IMR-90 (cell line): ENCODE data around the gene HMG20A. TPM values are rescaled to one million over a fixed set of nuclear protein-coding genes. Genes with fewer than 3 reads are reported as not detected.
A peak's percentile ranks its signal among the peaks of the same experiment; 100 is the strongest.

Experiments
- ATAC-seq: fragments of 200-7000 bp; cut with Tn5 transposase; 2 replicates; pipeline ENCODE4 v1.9.1; 2020; ENCODE audit warnings: low read depth, mild to moderate bottlenecking, moderate library complexity
- BruUV-seq: library from RNA; stranded (reverse); fragments of 400-500 nt; replicated peaks from 2 replicates; lab custom pipeline; 2021; lab: Mats Ljungman, UMichigan
- CTCF ChIA-PET: fragments of 300-600 bp; formaldehyde crosslinking; extraction: SDS; loops from one replicate; lab custom pipeline; 2021; ENCODE audit warnings: antibody characterized with exemption; lab: Yijun Ruan, JAX
- POLR2A ChIA-PET: fragments of 300-600 bp; sonication (Branson Sonifier 250); formaldehyde crosslinking; loops from one replicate; lab custom pipeline; 2022; ENCODE audit warnings: antibody characterized with exemption; ENCODE audit not compliant: unreplicated experiment; lab: Charles Lee
- DNase-seq: peaks from one replicate; pipeline ENCODE4 v3.0.0; 2013
- H2AFZ ChIP-seq: replicated peaks from 2 replicates; pipeline ENCODE3; 2013; ENCODE audit warnings: low read length, mild to moderate bottlenecking; ENCODE audit not compliant: poor library complexity
- H2AK5ac ChIP-seq: 2 replicates; pipeline ENCODE4 v1.6.1; 2013; ENCODE audit warnings: low read depth, low read length, inconsistent platforms
- H2AK9ac ChIP-seq: replicated peaks from 2 replicates; pipeline ENCODE3; 2013; ENCODE audit warnings: mild to moderate bottlenecking, low read depth, low read length, moderate library complexity; ENCODE audit not compliant: poor library complexity
- H2BK120ac ChIP-seq: 2 replicates; pipeline ENCODE4 v1.6.1; 2013; ENCODE audit warnings: low read depth, low read length, inconsistent platforms
- H2BK15ac ChIP-seq: 3 replicates; pipeline ENCODE4 v1.6.1; 2013; ENCODE audit warnings: low read depth, low read length, inconsistent platforms
- H2BK20ac ChIP-seq: 2 replicates; pipeline ENCODE4 v1.6.1; 2013; ENCODE audit warnings: low read depth, mild to moderate bottlenecking, inconsistent platforms, low read length, moderate library complexity
- H2BK5ac ChIP-seq: 2 replicates; pipeline ENCODE4 v1.6.1; 2013; ENCODE audit warnings: mild to moderate bottlenecking, low read depth, low read length, inconsistent platforms; ENCODE audit not compliant: poor library complexity, severe bottlenecking
- H3K14ac ChIP-seq: replicated peaks from 2 replicates; pipeline ENCODE4 v1.6.1; 2013; ENCODE audit warnings: low read depth, low read length, inconsistent platforms
- H3K18ac ChIP-seq: 2 replicates; pipeline ENCODE4 v1.6.1; 2013; ENCODE audit warnings: low read depth, low read length, control low read depth
- H3K23ac ChIP-seq: 2 replicates; pipeline ENCODE4 v1.6.1; 2013; ENCODE audit warnings: low read depth, low read length, inconsistent platforms
- H3K27ac ChIP-seq: 2 replicates; pipeline ENCODE4 v1.5.1; 2013; ENCODE audit warnings: mild to moderate bottlenecking, control low read depth, low read length; ENCODE audit not compliant: insufficient read depth
- H3K27me3 ChIP-seq: 2 replicates; pipeline ENCODE4 v1.6.1; 2013; ENCODE audit warnings: low read length; ENCODE audit not compliant: control insufficient read depth, insufficient read depth
- H3K36me3 ChIP-seq: 2 replicates; pipeline ENCODE4 v1.6.1; 2013; ENCODE audit warnings: low read length, mixed read lengths; ENCODE audit not compliant: control insufficient read depth, insufficient read depth
- H3K4ac ChIP-seq: 2 replicates; pipeline ENCODE4 v1.6.1; 2013; ENCODE audit warnings: low read depth, low read length, inconsistent platforms
- H3K4me1 ChIP-seq: 2 replicates; pipeline ENCODE4 v1.6.1; 2013; ENCODE audit warnings: low read length, mixed read lengths; ENCODE audit not compliant: control insufficient read depth, insufficient read depth
- H3K4me2 ChIP-seq: 2 replicates; pipeline ENCODE4 v1.6.1; 2013; ENCODE audit warnings: low read depth, mild to moderate bottlenecking, control low read depth, low read length, moderate library complexity
- H3K4me3 ChIP-seq: 2 replicates; pipeline ENCODE4 v1.5.1; 2013; ENCODE audit warnings: low read depth, mild to moderate bottlenecking, control low read depth, low read length, moderate library complexity; ENCODE audit not compliant: insufficient read depth
- H3K56ac ChIP-seq: 2 replicates; pipeline ENCODE4 v1.6.1; 2013; ENCODE audit warnings: low read length, inconsistent platforms; ENCODE audit not compliant: insufficient read depth; ENCODE audit errors: extremely low read depth
- H3K79me1 ChIP-seq, 2 experiments: 2 replicates each; pipeline ENCODE4 v1.6.1; 2013; ENCODE audit warnings: low read length in 2 of 2, inconsistent platforms in 1 of 2, low read depth in 1 of 2
- H3K9ac ChIP-seq: 2 replicates; pipeline ENCODE4 v1.6.1; 2013; ENCODE audit warnings: low read depth, low read length, control low read depth
- H3K9me1 ChIP-seq: 2 replicates; pipeline ENCODE4 v1.6.1; 2013; ENCODE audit warnings: low read length, inconsistent platforms; ENCODE audit not compliant: insufficient read depth
- H3K9me3 ChIP-seq: 2 replicates; pipeline ENCODE4 v1.6.1; 2013; ENCODE audit warnings: low read length; ENCODE audit not compliant: control insufficient read depth, insufficient read depth
- H4K20me1 ChIP-seq: 2 replicates; pipeline ENCODE4 v1.6.1; 2013; ENCODE audit warnings: low read length, inconsistent platforms; ENCODE audit not compliant: insufficient read depth
- H4K5ac ChIP-seq: 2 replicates; pipeline ENCODE4 v1.6.1; 2013; ENCODE audit warnings: mild to moderate bottlenecking, low read depth, low read length, control low read depth
- H4K8ac ChIP-seq, 2 experiments: 2 replicates each; pipeline ENCODE4 v1.6.1; 2013; ENCODE audit warnings: low read depth in 2 of 2, low read length in 2 of 2, control low read depth in 1 of 2, inconsistent platforms in 1 of 2
- H4K91ac ChIP-seq: 2 replicates; pipeline ENCODE4 v1.6.1; 2013; ENCODE audit warnings: low read depth, low read length, inconsistent platforms; ENCODE audit not compliant: insufficient read depth
- BHLHE40 ChIP-seq: fragments of 150-350 bp; IDR thresholded peaks from 2 replicates; pipeline ENCODE4 v1.6.1; 2016; ENCODE audit warnings: mild to moderate bottlenecking, low read depth, low read length
- CEBPB ChIP-seq: IDR thresholded peaks from 2 replicates; pipeline ENCODE4 v1.6.1; 2012; ENCODE audit warnings: low read depth, low read length, improper control_type of control experiment
- CHD1 ChIP-seq: IDR thresholded peaks from 2 replicates; pipeline ENCODE4 v1.6.1; 2012; ENCODE audit warnings: low read depth, low read length, improper control_type of control experiment
- CTCF ChIP-seq: conservative IDR thresholded peaks from 2 replicates; pipeline ENCODE4 v1.5.1; 2012; ENCODE audit warnings: mild to moderate bottlenecking, low read depth, low read length, improper control_type of control experiment
- ELK1 ChIP-seq: fragments of 150-350 bp; IDR thresholded peaks from 2 replicates; pipeline ENCODE4 v1.6.1; 2016; ENCODE audit warnings: low read depth, mild to moderate bottlenecking, low read length, moderate library complexity, borderline replicate concordance
- FOS ChIP-seq: fragments of 150-350 bp; IDR thresholded peaks from 2 replicates; pipeline ENCODE4 v1.6.1; 2016; ENCODE audit warnings: low read depth, low read length
- MAFK ChIP-seq: IDR thresholded peaks from 2 replicates; pipeline ENCODE4 v1.6.1; 2012; ENCODE audit warnings: low read depth, low read length, improper control_type of control experiment
- NFE2L2 ChIP-seq: fragments of 150-350 bp; IDR thresholded peaks from 2 replicates; pipeline ENCODE4 v1.6.1; 2016; ENCODE audit warnings: low read depth, mild to moderate bottlenecking, low read length
- POLR2A ChIP-seq: IDR thresholded peaks from 2 replicates; pipeline ENCODE4 v1.6.1; 2012; ENCODE audit warnings: mild to moderate bottlenecking, low read depth, low read length
- RCOR1 ChIP-seq: IDR thresholded peaks from 2 replicates; pipeline ENCODE4 v1.6.1; 2012; ENCODE audit warnings: mild to moderate bottlenecking, low read length, improper control_type of control experiment; ENCODE audit not compliant: insufficient replicate concordance
- RFX5 ChIP-seq: IDR thresholded peaks from 2 replicates; pipeline ENCODE4 v1.8.0; 2012; ENCODE audit warnings: low read depth, mild to moderate bottlenecking, low read length, moderate library complexity
- SMC3 ChIP-seq: fragments of 150-350 bp; IDR thresholded peaks from 2 replicates; pipeline ENCODE4 v1.6.1; 2016; ENCODE audit warnings: low read depth, mild to moderate bottlenecking, antibody characterized with exemption, low read length, moderate library complexity
- USF2 ChIP-seq: fragments of 150-350 bp; IDR thresholded peaks from 2 replicates; pipeline ENCODE4 v1.6.1; 2017; ENCODE audit warnings: mild to moderate bottlenecking, antibody characterized with exemption, low read length, low read depth
- WGBS, 2 experiments: methylation state at CpG; one replicate each; pipeline versions ENCODE4 v1.1.5 to v1.1.7; 2013; ENCODE audit warnings: missing lambda C conversion rate in 2 of 2; ENCODE audit not compliant: insufficient read length in 1 of 2; ENCODE audit errors: extremely low coverage in 2 of 2; 5-methylcytosine and 5-hydroxymethylcytosine counted together
- dilution Hi-C: fragments of 300-500 bp; cut with HindIII; formaldehyde crosslinking; loops from one replicate; pipeline ENCODE4 v1.14.3; 2018; ENCODE audit warnings: low sequenced_read_pairs; ENCODE audit not compliant: unreplicated experiment
- in situ Hi-C: fragments of 300-500 bp; cut with MboI; formaldehyde crosslinking; loops from 3 replicates; pipeline ENCODE4 v1.14.3; 2019; ENCODE audit warnings: low sequenced_read_pairs, inconsistent platforms, mixed read lengths
- intact Hi-C: fragments of 100-400 bp; cut with micrococcal nuclease; formaldehyde crosslinking; loops from 2 replicates; pipeline ENCODE4 v1.10.0; 2022
- polyA plus RNA-seq, 3 experiments: library from polyadenylated mRNA; depleted of rRNA; stranded (reverse); fragments of >200 nt; gene quantifications; 2 replicates each; pipeline ENCODE4 v1.2.3, GENCODE V29; 2012; ENCODE audit warnings: low replicate concordance in 1 of 3
- total RNA-seq: library from RNA; depleted of rRNA; stranded (reverse); fragments of >200 nt; gene quantifications from 2 replicates; pipeline ENCODE4 v1.2.3, GENCODE V29; 2012

Gene HMG20A
- total and polyA plus RNA-seq, 2 of the 4 experiments (the other 2 are of a cell fraction) = 22.3 to 25.3 TPM

- TF ChIP-seq CHD1 (no peak), ELK1 (no peak), CTCF (no peak), FOS (peak; percentile 55), MAFK (0 out of 2 replicates have a peak, but pooled peaks have one; percentile 3), NFE2L2 (no peak), RCOR1 (no peak), POLR2A (no peak), CEBPB (no peak), SMC3 (no peak), BHLHE40 (no peak), RFX5 (no peak), USF2 (no peak)
- no peak overlapping the region for H2AK5ac ChIP-seq
- H3K36me3 ChIP-seq = no peaks in the 10 kb centered on the region
- no peak overlapping the region for H2AFZ ChIP-seq
- H3K4me1 ChIP-seq = 0 out of 2 replicates have a peak, but pooled peaks cover 2% of the 10 kb centered on the region
- dilution Hi-C loops = no loop called here
- ChIA-PET POLR2A (no interaction called here), CTCF (interaction anchor here (0.5 kb wide), 1 partner anchor 22 kb away, joined by 3 read pairs; no protein-coding TSS in a partner anchor)
- no peaks in the 10 kb centered on the region for H3K9me3 ChIP-seq
- no peak overlapping the region for H3K56ac ChIP-seq
- H3K4me2 ChIP-seq = peak overlapping the region; percentile 70; the same call in 1 of the 2 replicates
- H3K79me1 ChIP-seq = peaks cover 12 to 49% of the 10 kb centered on the region in 2 experiments; a peak in 3 of 4 replicates
- ATAC-seq (peak; percentile 90), DNase-seq (peak; percentile 70)
- no CpG with 5 or more reads among the region's 3 CpGs for WGBS, 2 experiments
- H2BK15ac ChIP-seq = no peak overlapping the region
- no peaks in the 10 kb centered on the region for H3K27me3 ChIP-seq
- BruUV-seq = no TSS peak
- no peak overlapping the region for H3K4me3 ChIP-seq
- no peak overlapping the region for H4K8ac ChIP-seq
- H4K91ac ChIP-seq = no peak overlapping the region
- H2BK5ac ChIP-seq = no peak overlapping the region
- no peak overlapping the region for H3K4ac ChIP-seq
- H4K5ac ChIP-seq = no peak overlapping the region
- no peak overlapping the region; the same call in 1 of the 2 replicates for H3K18ac ChIP-seq
- H2BK120ac ChIP-seq = no peak overlapping the region
- intact Hi-C loops = no loop called here
- H3K23ac ChIP-seq = no peak overlapping the region
- H3K9ac ChIP-seq = no peak overlapping the region
- H3K14ac ChIP-seq = no peak overlapping the region
- no peak overlapping the region for H2AK9ac ChIP-seq
- H2BK20ac ChIP-seq = no peak overlapping the region
- no peak overlapping the region for H3K27ac ChIP-seq
- in situ Hi-C loops = no loop called here
- H3K9me1 ChIP-seq = no peaks in the 10 kb centered on the region
- peaks cover 24% of the 10 kb centered on the region; the same call in 1 of the 2 replicates for H4K20me1 ChIP-seq
These were observed 19.8 kb downstream of the HMG20A start for GRCh38 chr15:77440378-77440999.
